Measurements from ENCODE around the gene TSPAN33.
"Not testable (repeated sequence)": the region's sequence is repeated elsewhere in the genome, so short reads cannot be mapped to it uniquely, and the experiment has no call there.

TSPAN33 gene

DNA sequence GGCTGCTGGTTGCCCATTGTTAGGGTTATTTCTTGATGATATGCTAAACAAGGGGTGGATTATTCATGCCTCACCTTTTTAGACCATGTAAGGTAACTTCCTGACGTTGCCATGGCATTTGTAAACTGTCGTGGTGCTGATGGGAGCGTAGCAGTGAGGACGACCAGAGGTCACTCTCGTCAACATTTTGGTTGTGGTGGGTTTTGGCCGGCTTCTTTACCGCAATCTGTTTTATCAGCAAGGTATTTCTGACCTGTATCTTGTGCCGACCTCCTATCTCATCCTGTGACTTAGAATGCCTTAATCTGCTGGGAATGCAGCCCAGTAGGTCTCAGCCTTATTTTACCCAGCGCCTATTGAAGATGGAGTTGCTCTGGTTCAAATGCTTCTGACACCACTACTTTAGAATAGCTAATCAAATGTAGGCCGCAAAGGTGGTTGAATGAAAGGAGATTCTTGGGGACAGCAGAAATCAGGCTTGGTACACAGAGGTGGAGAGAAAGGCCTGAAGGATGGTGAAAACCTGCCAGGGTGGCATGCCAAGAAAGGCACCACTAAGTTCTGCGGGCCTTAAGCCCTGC lies 26.0 kb downstream of the TSPAN33 start:
- DNase-seq, result no peak

DNA sequence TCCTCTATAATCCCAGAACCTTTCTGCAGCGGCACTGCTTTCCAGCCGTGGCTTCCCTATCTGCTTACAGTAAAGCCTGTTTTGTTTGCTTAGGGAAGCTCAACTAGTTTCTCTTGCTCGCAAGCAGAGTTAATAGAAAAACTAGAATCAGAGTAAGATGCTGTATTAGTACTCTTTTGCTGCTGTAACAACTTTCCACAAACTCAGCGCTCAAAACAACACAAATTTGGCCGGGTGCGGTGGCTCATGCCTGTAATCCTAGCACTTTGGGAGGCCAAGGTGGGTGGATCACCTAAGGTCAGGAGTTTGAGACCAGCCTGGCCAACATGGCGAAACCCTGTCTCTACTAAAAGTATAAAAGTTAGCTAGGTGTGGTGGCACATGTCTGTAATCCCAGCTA lies 29.4 kb downstream of the TSPAN33 start:
- not testable (repeated sequence) for DNase-seq

DNA sequence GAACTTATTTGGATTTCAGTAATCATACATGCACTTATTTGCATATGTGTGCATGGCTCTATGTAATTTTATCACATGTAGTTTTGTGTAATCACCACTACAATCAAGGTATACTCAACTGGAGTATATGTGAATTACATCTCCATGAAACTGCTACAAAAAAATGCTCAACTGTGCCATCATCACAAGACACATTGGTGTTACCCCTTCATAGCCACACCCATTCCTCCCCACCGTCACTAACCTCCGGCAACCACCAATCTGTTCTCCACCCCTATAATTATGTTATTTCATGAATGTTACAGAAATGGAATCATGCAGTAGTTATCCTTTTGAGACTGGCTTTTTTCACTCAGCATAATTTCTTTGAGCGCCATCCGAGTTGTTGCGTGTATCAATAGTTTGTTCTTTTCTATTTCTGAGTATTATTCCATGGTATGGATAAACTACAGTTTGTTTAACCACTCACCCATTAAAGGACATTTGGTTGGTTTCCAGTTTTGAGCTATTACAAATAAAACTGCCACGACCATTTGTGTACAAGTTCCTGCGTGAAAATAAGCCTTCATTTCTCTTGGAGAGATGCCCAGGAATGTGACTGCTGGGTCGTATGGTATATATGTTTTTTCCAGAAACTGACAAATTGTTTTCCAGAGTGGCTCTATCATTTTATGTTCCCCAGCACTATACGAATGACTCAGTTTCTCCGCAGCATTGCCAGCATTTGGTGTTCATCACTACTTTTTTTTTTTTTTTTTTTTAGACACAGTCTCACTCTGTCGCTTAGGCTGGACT lies 32.6 kb downstream of the TSPAN33 start:
- no peak for DNase-seq

GRCh38 chr7:129184981-129185670 lies 40.6 kb downstream of the TSPAN33 start:
- no peak for DNase-seq

DNA sequence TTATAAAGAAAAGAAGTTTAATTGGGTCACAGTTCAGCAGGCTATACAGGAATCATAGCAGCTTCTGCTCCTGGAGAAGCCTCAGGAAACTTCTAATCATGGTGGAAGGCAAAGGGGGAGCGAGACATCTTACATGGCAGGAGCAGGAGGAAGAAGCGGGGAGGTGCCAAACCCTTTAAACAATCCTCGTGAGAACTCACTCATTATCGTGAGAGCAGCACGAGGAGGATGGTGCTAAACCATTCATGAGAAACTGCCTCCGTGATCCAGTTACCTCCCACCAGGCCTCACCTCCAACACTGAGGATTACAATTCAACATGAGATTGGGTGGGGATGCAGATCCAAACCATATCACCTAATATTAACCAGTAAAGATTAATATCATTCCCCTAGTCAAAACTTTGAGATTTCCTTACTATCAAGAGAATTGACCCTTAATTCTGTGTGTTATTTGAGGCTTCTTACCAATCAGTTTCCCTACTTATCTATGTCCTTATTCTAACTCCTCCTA lies 42.3 kb downstream of the TSPAN33 start:
- no peak for DNase-seq

DNA sequence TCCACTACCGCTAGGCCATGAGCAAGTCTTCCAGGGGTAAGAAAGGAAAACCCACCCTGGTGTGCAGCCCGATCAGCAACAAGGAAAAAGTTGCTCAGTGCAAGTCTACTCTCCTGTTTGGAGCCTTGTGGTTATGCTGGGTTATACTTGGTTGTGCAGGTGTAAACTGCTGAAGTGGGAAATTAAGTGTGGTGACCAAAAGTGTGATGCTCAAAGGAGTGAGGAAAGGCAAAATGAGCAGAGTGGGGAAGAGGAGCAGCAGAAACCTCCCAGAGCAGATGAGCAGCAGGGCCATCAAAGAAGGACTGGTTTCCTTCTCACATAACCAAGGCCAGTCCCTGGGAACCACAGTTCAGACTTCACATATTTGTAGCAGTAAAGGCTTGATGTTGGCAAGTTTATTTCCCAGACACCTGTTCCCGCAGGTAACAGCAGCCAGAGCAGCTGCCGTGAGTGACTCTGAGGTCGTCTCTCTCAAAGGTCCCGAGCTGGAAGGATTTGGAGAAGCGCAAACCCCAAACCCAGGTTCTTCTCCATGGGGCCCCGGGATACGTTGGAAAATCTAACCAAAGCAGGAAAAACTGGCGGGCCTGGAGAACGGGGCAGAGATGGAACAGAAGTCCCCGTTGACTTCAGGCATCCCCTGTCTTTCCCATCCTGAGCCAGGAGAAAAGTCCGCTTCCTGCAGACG lies 43.3 kb downstream of the TSPAN33 start:
- no peak for DNase-seq

DNA sequence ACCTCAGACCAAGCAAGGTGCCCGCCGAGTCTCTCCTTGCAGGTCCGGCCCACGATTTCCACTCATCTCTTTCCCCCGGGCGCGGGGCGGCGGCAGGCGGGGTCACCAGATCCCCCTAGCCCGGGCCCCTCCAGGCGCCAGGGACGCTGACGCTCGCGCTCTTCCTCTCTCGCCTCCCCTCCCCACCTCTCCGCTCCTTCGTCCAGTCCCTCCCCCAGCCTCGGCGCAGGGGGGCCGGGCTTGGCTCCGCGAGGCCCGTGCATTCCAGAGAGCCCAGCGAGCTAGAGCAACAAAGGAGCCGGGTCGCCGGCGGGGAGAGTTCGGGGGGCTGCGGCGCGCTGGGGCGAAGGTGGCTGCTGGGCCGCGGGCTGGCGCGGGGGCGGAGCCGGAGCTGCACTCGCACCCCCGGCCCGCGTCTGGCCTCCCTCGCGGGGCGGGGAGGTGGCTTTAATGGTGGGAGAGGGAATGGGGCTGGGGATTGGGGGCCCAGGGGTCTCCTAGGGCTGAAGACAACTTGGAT lies 43.9 kb downstream of the TSPAN33 start, which contains the start of gene SMO:
SMO (plus strand) TSS at position 262 of the 520 bp plus-strand sequence. CDS start 519 bp downstream, outside the sequence.
- DNase-seq, result no peak

DNA sequence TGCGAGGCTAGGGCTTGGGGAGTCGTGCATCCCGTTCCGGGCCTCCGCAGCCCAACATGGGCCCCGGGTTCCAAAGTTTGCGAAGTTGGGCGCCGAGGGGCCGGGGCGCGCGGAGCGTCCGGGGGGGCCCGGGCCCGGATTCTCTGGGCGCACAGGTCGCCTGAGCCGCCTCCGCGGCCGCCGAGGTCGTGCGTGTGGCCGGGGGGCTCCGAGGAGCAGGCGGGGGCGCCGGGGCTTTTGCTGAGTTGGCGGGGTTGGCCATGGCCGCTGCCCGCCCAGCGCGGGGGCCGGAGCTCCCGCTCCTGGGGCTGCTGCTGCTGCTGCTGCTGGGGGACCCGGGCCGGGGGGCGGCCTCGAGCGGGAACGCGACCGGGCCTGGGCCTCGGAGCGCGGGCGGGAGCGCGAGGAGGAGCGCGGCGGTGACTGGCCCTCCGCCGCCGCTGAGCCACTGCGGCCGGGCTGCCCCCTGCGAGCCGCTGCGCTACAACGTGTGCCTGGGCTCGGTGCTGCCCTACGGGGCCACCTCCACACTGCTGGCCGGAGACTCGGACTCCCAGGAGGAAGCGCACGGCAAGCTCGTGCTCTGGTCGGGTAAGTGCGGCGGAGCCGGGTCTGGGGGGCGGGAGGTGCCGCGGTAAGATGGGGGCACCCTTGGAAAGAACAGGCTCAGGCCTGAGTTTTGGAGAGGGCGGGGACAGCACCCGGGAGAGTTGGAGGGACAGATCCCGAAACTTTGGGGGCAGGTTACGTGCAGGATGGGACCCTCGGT lies 44.6 kb downstream of the TSPAN33 start:
- DNase-seq, result peak; percentile 21

DNA sequence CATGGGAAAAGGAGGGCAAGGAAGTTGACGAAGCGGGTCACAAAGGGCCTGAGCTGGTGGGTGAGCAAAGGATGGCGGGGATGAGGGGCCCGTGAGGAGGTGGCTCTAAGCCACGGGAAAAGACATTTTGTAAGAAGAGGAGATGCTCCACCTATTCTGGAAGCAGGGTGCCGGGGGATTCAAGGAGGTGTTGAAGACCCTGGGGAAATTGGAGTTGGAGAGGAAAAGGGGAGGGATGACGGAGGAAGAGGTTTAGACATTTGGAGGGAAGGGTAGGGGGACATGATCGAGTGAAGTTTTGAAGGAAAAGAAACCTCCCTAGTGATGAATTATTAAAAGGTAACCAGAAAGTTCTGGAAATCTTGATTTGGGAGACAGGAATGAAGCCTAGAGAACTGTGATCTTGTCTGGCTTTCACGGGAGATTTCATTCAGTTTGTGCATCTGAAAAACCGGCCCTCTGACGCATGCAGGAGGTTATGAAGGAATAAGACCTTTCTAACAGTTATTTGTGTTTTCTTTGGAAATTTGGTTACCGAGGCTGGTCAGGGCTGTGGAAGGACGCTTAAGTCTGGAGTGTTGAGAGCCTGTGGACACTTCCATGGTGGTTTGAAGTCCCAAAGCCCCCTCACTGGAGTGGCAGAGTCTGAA lies 45.3 kb downstream of the TSPAN33 start:
- no peak for DNase-seq

DNA sequence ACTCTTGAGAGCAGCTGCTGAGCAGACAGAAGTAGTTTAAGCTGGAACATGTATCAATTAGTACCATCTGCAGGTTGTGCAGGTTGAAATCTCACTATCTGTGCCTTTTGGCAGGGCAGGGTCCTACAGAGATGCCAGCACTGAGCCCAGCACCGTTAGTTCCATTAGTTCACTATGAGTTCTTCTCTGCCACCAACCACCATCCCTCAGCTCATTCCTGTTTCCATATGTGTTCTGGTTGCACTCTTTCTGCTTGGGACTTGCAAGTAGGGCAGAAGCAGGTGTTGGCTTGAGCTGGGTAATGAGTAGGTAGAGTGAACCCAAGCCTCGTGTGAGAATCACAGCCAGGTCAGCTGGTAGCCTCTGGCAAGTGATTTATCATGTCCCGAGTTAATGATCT lies 46.8 kb downstream of the TSPAN33 start:
- DNase-seq, result no peak

GRCh38 chr7:129193892-129194291 lies 49.4 kb downstream of the TSPAN33 start:
- DNase-seq, result no peak

DNA sequence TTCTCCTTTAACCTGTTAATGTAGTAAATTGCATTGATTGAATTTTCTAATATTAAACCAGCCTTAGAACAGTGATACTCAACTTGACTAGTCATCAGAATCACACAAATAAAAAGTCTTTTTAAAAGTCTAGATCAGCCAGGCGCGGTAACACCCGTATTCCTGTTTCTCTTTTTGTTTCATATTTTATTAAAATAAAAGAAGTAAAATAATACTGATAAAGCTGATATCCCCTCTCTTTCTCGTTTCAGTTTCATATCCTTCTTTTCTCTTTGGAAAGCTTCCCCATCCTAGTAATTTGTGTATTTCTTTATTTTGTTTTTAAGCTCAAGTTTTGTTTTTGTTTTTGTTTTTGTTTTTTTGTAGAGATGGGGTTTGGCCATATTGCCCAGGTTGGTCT lies 53.3 kb downstream of the TSPAN33 start:
- peak; percentile 78 for DNase-seq

- no peak for DNase-seq
Observed at GRCh38 chr7:129199406-129199805, 54.9 kb downstream of the TSPAN33 start.

DNA sequence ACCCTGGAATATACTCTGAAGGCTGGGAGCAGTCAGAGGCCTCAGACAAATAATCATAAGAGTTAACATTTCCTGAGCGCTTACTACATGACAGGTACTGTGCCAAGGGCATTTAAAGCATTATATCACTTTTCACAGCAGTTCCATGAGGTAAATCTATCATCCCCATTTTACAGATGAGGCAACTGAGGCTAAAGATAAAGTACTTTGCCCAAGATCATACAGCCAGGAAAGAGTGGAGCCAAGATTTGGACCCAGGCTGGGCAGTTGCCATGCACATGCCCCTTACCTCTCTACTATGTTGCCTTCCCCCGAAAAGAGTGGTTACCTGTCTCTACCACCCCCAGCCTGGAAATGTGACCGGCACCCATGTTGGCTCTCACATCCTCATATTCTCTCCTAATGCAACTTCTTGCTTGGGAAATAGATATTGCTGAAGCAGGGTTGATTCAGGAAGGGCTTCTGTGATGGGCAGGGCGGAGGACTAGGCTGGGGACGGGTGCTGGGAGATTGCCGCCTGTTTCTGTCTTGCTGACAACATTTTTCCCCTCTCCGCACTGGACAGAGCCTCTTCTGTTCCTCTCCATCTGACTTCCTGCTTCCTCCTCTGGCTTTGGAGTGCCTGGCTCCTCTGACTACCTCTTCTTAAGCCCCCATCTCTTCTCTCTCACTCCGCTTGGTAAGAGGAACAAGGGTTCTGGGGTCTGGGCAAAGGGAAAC lies 57.7 kb downstream of the TSPAN33 start:
- peak; percentile 70 for DNase-seq

- DNase-seq, result no peak
Observed at GRCh38 chr7:129203050-129203741, 58.7 kb downstream of the TSPAN33 start.

DNA sequence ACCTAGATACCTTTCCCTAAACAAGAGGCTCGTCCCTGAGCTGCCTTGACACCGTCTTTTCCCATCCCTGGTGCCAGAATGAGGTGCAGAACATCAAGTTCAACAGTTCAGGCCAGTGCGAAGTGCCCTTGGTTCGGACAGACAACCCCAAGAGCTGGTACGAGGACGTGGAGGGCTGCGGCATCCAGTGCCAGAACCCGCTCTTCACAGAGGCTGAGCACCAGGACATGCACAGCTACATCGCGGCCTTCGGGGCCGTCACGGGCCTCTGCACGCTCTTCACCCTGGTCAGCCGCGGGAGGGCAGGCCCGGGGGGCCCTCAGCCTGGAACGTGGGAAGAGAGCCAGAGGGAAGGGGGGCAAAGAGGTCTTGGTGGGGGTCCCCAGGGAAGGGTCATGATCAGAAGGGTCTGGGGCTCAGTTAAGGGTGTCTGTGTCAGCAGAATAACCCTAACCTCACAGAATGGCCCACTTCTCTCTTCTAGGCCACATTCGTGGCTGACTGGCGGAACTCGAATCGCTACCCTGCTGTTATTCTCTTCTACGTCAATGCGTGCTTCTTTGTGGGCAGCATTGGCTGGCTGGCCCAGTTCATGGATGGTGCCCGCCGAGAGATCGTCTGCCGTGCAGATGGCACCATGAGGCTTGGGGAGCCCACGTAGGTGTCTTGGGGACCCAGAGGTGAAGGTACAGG lies 60.8 kb downstream of the TSPAN33 start:
- no peak for DNase-seq

DNA sequence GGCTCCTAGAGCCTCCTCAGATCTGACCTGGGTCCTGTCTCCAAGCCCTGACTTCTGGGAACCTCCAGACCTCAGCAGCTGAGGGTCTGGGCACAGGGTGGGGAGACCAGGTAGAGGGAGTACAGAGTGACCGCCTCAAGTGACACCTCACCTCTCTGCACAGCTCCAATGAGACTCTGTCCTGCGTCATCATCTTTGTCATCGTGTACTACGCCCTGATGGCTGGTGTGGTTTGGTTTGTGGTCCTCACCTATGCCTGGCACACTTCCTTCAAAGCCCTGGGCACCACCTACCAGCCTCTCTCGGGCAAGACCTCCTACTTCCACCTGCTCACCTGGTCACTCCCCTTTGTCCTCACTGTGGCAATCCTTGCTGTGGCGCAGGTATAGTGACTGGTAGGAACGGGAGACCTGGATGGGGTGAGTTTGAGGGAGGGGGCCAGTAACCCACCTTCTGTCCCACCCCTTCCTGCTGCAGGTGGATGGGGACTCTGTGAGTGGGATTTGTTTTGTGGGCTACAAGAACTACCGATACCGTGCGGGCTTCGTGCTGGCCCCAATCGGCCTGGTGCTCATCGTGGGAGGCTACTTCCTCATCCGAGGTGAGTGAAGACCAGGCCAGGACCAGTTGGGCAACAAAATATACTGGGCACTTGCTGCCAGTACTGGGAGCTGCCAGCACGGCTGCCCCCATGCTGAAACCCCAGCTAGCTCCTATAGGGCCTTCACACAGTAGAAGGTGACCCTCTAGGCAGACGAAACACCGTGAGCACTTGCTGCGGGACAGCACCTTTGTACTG lies 61.7 kb downstream of the TSPAN33 start:
- peak; percentile 31 for DNase-seq

DNA sequence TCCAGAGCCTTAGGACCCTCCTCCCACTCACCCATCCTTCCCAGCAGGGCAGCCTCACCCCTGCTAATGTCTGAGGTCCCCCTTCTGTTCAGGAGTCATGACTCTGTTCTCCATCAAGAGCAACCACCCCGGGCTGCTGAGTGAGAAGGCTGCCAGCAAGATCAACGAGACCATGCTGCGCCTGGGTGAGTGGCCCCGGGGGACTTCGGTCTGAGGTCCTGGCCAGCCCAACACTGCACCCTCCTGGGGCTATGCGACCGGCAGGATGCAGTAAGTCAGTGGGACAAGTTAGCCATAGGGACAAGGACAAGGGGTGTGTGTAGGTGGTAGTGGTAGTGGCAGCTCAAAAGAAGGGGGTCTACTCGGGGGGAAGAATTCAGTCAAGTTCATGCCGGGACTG lies 64.2 kb downstream of the TSPAN33 start:
- DNase-seq, result no peak
